ENCODE measurements around the gene BUD23.
A peak's percentile ranks its signal among the peaks of the same experiment; 100 is the strongest.

BUD23 gene

GRCh38 chr7:73683788-73684693 lies 644 bp downstream of the BUD23 start:
- peak overlapping the region; percentile 97 for H3K4me3 ChIP-seq (ENCODE audit: low read length)
- H3K27me3 ChIP-seq (replicated peaks; ENCODE audit: control insufficient read depth, insufficient read depth, low read length): no peaks in the 10 kb centered on the region
- peaks cover 20% of the 10 kb centered on the region for H3K36me3 ChIP-seq (ENCODE audit: control insufficient read depth, insufficient read depth, low read length, severe bottlenecking)
- H3K4me1 ChIP-seq (ENCODE audit: control insufficient read depth, insufficient read depth, low read length): peaks cover 21% of the 10 kb centered on the region
- no peaks in the 10 kb centered on the region for H3K9me3 ChIP-seq (ENCODE audit: control insufficient read depth, low read length)
- peak; percentile 22 for DNase-seq (ENCODE audit: low read depth)
- peak overlapping the region; percentile 95 for H3K9ac ChIP-seq (ENCODE audit: low read length)

DNA sequence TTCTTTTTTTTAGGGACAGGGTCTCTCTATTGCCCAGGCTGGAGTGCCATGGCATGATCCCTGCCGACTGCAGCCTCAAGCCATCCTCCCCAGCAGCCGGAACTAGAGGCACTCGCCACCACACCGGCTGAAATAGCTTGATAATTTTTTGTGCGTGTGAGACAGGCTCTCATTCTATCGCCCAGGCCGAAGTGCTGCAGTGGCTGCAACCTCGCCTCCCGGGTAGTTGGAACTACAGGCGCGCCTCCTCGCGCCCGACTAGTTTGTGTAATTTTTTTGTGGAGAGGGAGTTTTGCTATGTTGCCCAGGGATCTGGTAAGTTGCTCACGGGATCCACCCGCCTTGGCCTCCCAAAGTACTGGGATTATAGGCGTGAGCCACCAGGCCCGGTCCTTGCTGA lies 1.9 kb downstream of the BUD23 start:
- Histone ChIP-seq H3K9ac (ENCODE audit: low read length) (no peak overlapping the region), H3K4me1 (ENCODE audit: control insufficient read depth, insufficient read depth, low read length) (peaks cover 21% of the 10 kb centered on the region), H3K9me3 (ENCODE audit: control insufficient read depth, low read length) (no peaks in the 10 kb centered on the region), H3K4me3 (ENCODE audit: low read length) (no peak overlapping the region), H3K36me3 (ENCODE audit: control insufficient read depth, insufficient read depth, low read length, severe bottlenecking) (peaks cover 29% of the 10 kb centered on the region), H3K27me3 (replicated peaks; ENCODE audit: control insufficient read depth, insufficient read depth, low read length) (no peaks in the 10 kb centered on the region)
- no peak for DNase-seq (ENCODE audit: low read depth)

- Histone ChIP-seq H3K4me3 (ENCODE audit: low read length) (no peak overlapping the region), H3K27me3 (replicated peaks; ENCODE audit: control insufficient read depth, insufficient read depth, low read length) (no peaks in the 10 kb centered on the region), H3K4me1 (ENCODE audit: control insufficient read depth, insufficient read depth, low read length) (no peaks in the 10 kb centered on the region), H3K36me3 (ENCODE audit: control insufficient read depth, insufficient read depth, low read length, severe bottlenecking) (peaks cover 58% of the 10 kb centered on the region), H3K9ac (ENCODE audit: low read length) (no peak overlapping the region), H3K9me3 (ENCODE audit: control insufficient read depth, low read length) (no peaks in the 10 kb centered on the region)
- no peak for DNase-seq (ENCODE audit: low read depth)
These were observed 4.9 kb downstream of the BUD23 start for GRCh38 chr7:73688288-73688687.

GRCh38 chr7:73690646-73691045 lies 7.2 kb downstream of the BUD23 start:
- Histone ChIP-seq H3K4me3 (ENCODE audit: low read length) (no peak overlapping the region), H3K9ac (ENCODE audit: low read length) (no peak overlapping the region), H3K27me3 (replicated peaks; ENCODE audit: control insufficient read depth, insufficient read depth, low read length) (no peaks in the 10 kb centered on the region), H3K9me3 (ENCODE audit: control insufficient read depth, low read length) (no peaks in the 10 kb centered on the region), H3K4me1 (ENCODE audit: control insufficient read depth, insufficient read depth, low read length) (no peaks in the 10 kb centered on the region), H3K36me3 (ENCODE audit: control insufficient read depth, insufficient read depth, low read length, severe bottlenecking) (peaks cover 76% of the 10 kb centered on the region)
- DNase-seq (ENCODE audit: low read depth): no peak

- no peaks in the 10 kb centered on the region for H3K27me3 ChIP-seq (replicated peaks; ENCODE audit: control insufficient read depth, insufficient read depth, low read length)
- H3K9ac ChIP-seq (ENCODE audit: low read length): no peak overlapping the region
- no peak overlapping the region for H3K4me3 ChIP-seq (ENCODE audit: low read length)
- DNase-seq (ENCODE audit: low read depth): no peak
- no peaks in the 10 kb centered on the region for H3K4me1 ChIP-seq (ENCODE audit: control insufficient read depth, insufficient read depth, low read length)
- H3K36me3 ChIP-seq (ENCODE audit: control insufficient read depth, insufficient read depth, low read length, severe bottlenecking): peaks cover 87% of the 10 kb centered on the region
- H3K9me3 ChIP-seq (ENCODE audit: control insufficient read depth, low read length): no peaks in the 10 kb centered on the region
These were observed 13.0 kb downstream of the BUD23 start for GRCh38 chr7:73696372-73696771.

GRCh38 chr7:73698410-73698809 lies 15.0 kb downstream of the BUD23 start:
- H3K9ac ChIP-seq (ENCODE audit: low read length): no peak overlapping the region
- H3K9me3 ChIP-seq (ENCODE audit: control insufficient read depth, low read length): no peaks in the 10 kb centered on the region
- DNase-seq (ENCODE audit: low read depth): no peak
- peaks cover 80% of the 10 kb centered on the region for H3K36me3 ChIP-seq (ENCODE audit: control insufficient read depth, insufficient read depth, low read length, severe bottlenecking)
- H3K4me3 ChIP-seq (ENCODE audit: low read length): no peak overlapping the region
- no peaks in the 10 kb centered on the region for H3K27me3 ChIP-seq (replicated peaks; ENCODE audit: control insufficient read depth, insufficient read depth, low read length)
- no peaks in the 10 kb centered on the region for H3K4me1 ChIP-seq (ENCODE audit: control insufficient read depth, insufficient read depth, low read length)

GRCh38 chr7:73699370-73700068 lies 16.1 kb downstream of the BUD23 start:
- H3K36me3 ChIP-seq (ENCODE audit: control insufficient read depth, insufficient read depth, low read length, severe bottlenecking): peaks cover 71% of the 10 kb centered on the region
- no peak for DNase-seq (ENCODE audit: low read depth)
- H3K4me1 ChIP-seq (ENCODE audit: control insufficient read depth, insufficient read depth, low read length): no peaks in the 10 kb centered on the region
- H3K9ac ChIP-seq (ENCODE audit: low read length): no peak overlapping the region
- no peaks in the 10 kb centered on the region for H3K27me3 ChIP-seq (replicated peaks; ENCODE audit: control insufficient read depth, insufficient read depth, low read length)
- no peaks in the 10 kb centered on the region for H3K9me3 ChIP-seq (ENCODE audit: control insufficient read depth, low read length)
- no peak overlapping the region for H3K4me3 ChIP-seq (ENCODE audit: low read length)

- DNase-seq (ENCODE audit: low read depth): no peak
- H3K27me3 ChIP-seq (replicated peaks; ENCODE audit: control insufficient read depth, insufficient read depth, low read length): no peaks in the 10 kb centered on the region
- H3K9ac ChIP-seq (ENCODE audit: low read length): no peak overlapping the region
- H3K9me3 ChIP-seq (ENCODE audit: control insufficient read depth, low read length): no peaks in the 10 kb centered on the region
- H3K4me3 ChIP-seq (ENCODE audit: low read length): no peak overlapping the region
- peaks cover 67% of the 10 kb centered on the region for H3K36me3 ChIP-seq (ENCODE audit: control insufficient read depth, insufficient read depth, low read length, severe bottlenecking)
- H3K4me1 ChIP-seq (ENCODE audit: control insufficient read depth, insufficient read depth, low read length): peaks cover 2% of the 10 kb centered on the region
These were observed 16.6 kb downstream of the BUD23 start for GRCh38 chr7:73700069-73700423.

DNA sequence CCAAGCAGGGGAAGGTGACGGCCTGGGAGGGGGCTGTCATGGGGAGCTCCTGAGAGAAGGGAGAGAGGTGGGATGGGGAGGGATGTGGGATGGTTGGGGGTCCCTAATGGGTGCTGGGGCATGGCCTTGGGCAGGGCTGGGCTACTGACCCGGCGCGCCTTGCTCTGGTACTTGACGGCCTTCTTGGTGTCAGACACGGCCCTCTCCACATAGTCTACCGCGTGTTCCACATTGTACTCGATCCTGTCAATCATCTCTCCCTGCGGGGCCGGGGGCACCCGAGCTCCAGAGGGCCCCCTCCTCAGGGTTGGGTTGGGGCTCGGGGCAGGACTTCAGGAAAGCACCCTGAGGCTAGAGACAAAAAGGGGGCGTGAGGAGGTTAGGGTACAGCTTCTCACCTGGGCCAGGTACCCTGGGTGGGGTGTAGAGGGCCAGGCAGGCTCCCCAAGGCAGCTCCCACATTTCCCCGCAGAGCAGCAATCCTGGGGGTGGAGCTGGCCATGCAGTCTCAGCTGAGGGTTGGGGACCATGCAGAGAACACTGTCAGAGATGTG lies 17.3 kb downstream of the BUD23 start:
- DNase-seq (ENCODE audit: low read depth): no peak
- H3K4me1 ChIP-seq (ENCODE audit: control insufficient read depth, insufficient read depth, low read length): peaks cover 6% of the 10 kb centered on the region
- no peaks in the 10 kb centered on the region for H3K27me3 ChIP-seq (replicated peaks; ENCODE audit: control insufficient read depth, insufficient read depth, low read length)
- no peak overlapping the region for H3K4me3 ChIP-seq (ENCODE audit: low read length)
- no peak overlapping the region for H3K9ac ChIP-seq (ENCODE audit: low read length)
- H3K36me3 ChIP-seq (ENCODE audit: control insufficient read depth, insufficient read depth, low read length, severe bottlenecking): peaks cover 64% of the 10 kb centered on the region
- H3K9me3 ChIP-seq (ENCODE audit: control insufficient read depth, low read length): no peaks in the 10 kb centered on the region

DNA sequence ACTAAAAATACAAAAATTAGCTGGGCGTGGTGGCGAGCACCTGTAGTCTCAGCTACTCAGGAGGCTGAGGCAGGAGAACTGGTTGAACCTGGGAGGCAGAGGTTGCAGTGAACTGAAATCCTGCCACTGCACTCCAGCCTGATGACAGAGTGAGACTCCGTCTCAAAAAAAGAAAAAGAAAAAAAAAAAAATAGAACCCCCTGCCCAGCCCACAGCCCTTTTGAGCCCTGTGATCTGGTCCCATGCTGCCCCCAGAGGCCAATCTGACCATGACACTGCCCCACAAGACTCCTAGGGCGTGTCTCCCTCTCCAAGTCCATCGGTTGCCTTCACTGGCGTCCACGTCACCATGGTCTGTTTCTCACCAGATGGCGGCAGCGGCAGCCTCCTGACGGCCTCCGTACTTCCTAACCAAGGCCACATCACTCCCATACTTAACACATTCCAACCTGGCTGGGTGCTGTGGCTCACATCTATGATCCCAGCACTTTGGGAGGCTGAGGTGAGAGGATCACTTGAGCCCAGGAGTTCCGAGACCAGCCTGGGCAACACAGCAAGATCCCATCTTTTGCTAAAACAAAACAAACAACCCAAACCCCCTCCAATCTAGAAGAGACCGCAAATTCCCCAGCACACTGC lies 18.1 kb downstream of the BUD23 start:
- Histone ChIP-seq H3K4me3 (ENCODE audit: low read length) (no peak overlapping the region), H3K36me3 (ENCODE audit: control insufficient read depth, insufficient read depth, low read length, severe bottlenecking) (peaks cover 56% of the 10 kb centered on the region), H3K9me3 (ENCODE audit: control insufficient read depth, low read length) (no peaks in the 10 kb centered on the region), H3K4me1 (ENCODE audit: control insufficient read depth, insufficient read depth, low read length) (peaks cover 6% of the 10 kb centered on the region), H3K9ac (ENCODE audit: low read length) (no peak overlapping the region), H3K27me3 (replicated peaks; ENCODE audit: control insufficient read depth, insufficient read depth, low read length) (no peaks in the 10 kb centered on the region)
- peak; percentile 53 for DNase-seq (ENCODE audit: low read depth)

GRCh38 chr7:73702226-73702625 lies 18.8 kb downstream of the BUD23 start:
- Histone ChIP-seq H3K27me3 (replicated peaks; ENCODE audit: control insufficient read depth, insufficient read depth, low read length) (no peaks in the 10 kb centered on the region), H3K9me3 (ENCODE audit: control insufficient read depth, low read length) (no peaks in the 10 kb centered on the region), H3K9ac (ENCODE audit: low read length) (no peak overlapping the region), H3K4me3 (ENCODE audit: low read length) (no peak overlapping the region), H3K36me3 (ENCODE audit: control insufficient read depth, insufficient read depth, low read length, severe bottlenecking) (peaks cover 51% of the 10 kb centered on the region), H3K4me1 (ENCODE audit: control insufficient read depth, insufficient read depth, low read length) (peaks cover 6% of the 10 kb centered on the region)
- DNase-seq (ENCODE audit: low read depth): no peak
